Neural crest cell (in vitro differentiated cells): ENCODE measurements around the gene TMEM175. TPM values are rescaled to one million over a fixed set of nuclear protein-coding genes. Genes with fewer than 3 reads are reported as not detected.
"Not testable (repeated sequence)": the region's sequence is repeated elsewhere in the genome, so short reads cannot be mapped to it uniquely, and the experiment has no call there.

Experiments
- DNase-seq: peaks from one replicate; pipeline ENCODE4 v3.0.0; 2021; ENCODE audit warnings: low read depth, mixed read lengths, low spot score
- H3K27ac Mint-ChIP-seq: one replicate; pipeline ENCODE4 v1.8.0; 2021; ENCODE audit warnings: mild to moderate bottlenecking, mixed read lengths; ENCODE audit not compliant: unreplicated experiment
- H3K27me3 Mint-ChIP-seq: 2 replicates; pipeline ENCODE4 v1.8.0; 2021; ENCODE audit warnings: low read depth, mild to moderate bottlenecking, mixed read lengths
- H3K36me3 Mint-ChIP-seq: 2 replicates; pipeline ENCODE4 v1.8.0; 2021; ENCODE audit warnings: low read depth, mild to moderate bottlenecking, mixed read lengths
- H3K4me1 Mint-ChIP-seq: 2 replicates; pipeline ENCODE4 v1.8.0; 2021; ENCODE audit warnings: mixed read lengths
- H3K4me3 Mint-ChIP-seq: one replicate; pipeline ENCODE4 v1.8.0; 2021; ENCODE audit warnings: mild to moderate bottlenecking, mixed read lengths
- H3K9me3 Mint-ChIP-seq: 2 replicates; pipeline ENCODE4 v1.8.0; 2021; ENCODE audit warnings: mixed read lengths
- total RNA-seq: library from RNA; stranded (reverse); gene quantifications from 2 replicates; pipeline ENCODE4 v1.2.1, GENCODE V29; 2021
- TF ChIP-seq, protein P1 (sequence below): fragments of 200-600 bp; sonication (generic); conservative IDR thresholded peaks from 2 replicates; pipeline ENCODE4 v1.5.0; 2021; ENCODE audit warnings: antibody characterized with exemption, mild to moderate bottlenecking

The TMEM175 gene
- total RNA-seq, 1 donor from 2014 or later = 15.2 TPM

DNA sequence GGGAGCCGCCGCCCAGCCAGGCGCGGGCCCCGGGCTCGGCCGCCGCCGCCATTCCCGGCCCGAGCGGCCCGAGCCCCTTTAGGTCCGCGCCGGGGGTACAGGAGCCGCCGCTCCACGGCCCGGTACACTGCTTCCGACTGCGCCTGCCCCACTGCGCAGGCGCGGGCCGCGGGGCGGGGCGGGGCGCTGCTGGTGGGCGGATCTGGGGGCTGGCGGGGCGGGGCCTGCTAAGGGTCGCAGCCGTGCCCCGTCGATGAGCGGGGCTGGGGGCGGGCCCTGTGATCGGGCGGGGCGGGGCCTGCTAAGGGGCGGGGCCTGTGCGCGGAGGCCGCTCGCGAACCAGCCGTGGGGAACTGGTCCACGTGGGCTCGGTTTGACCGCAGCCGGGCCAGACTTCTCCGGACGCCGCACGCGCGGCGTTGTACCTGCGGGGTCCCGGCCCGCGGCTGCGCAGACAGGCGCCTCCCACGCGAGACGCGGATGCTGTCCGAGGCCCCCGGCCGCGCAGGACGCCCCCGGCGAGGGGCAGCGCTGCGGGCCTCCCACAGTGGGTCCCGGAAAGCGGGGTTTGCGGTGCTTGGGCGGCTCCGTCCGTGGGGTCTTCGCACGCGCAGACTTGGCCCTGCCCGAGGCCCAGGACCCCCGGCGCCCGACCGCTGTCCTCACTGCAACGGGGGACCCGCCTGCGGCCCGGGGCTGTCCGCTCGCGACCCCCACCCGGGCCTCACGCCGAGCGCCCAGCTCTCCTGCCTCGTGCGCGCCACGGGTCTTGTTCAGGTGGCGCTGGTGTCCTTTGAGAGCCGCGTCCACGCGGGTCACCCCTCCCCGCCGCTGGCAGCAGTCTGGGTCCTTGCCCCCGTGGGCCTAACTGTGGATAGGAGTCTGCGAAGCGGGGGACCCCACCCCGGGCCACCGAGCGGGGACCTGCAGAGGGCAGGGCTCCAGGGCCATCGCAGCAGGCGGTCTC, 41.5 kb downstream of the TMEM175 start, which contains the start of gene DGKQ:
TSS of gene DGKQ (minus strand) at position 139 of the 967 bp plus-strand sequence. CDS start at position 52, 87 bp downstream.
- no peaks in the 10 kb centered on the region for H3K4me1 Mint-ChIP-seq
- DNase-seq = peak; percentile 76
- H3K9me3 Mint-ChIP-seq = no peaks in the 10 kb centered on the region
- H3K4me3 Mint-ChIP-seq = peak within 1 kb of the TSS; percentile 6
- H3K36me3 Mint-ChIP-seq = no peaks in the 10 kb centered on the region
- no peak within 1 kb of the TSS for H3K27ac Mint-ChIP-seq
- H3K27me3 Mint-ChIP-seq = no peaks in the 10 kb centered on the region
- TF ChIP-seq, protein P1, sequence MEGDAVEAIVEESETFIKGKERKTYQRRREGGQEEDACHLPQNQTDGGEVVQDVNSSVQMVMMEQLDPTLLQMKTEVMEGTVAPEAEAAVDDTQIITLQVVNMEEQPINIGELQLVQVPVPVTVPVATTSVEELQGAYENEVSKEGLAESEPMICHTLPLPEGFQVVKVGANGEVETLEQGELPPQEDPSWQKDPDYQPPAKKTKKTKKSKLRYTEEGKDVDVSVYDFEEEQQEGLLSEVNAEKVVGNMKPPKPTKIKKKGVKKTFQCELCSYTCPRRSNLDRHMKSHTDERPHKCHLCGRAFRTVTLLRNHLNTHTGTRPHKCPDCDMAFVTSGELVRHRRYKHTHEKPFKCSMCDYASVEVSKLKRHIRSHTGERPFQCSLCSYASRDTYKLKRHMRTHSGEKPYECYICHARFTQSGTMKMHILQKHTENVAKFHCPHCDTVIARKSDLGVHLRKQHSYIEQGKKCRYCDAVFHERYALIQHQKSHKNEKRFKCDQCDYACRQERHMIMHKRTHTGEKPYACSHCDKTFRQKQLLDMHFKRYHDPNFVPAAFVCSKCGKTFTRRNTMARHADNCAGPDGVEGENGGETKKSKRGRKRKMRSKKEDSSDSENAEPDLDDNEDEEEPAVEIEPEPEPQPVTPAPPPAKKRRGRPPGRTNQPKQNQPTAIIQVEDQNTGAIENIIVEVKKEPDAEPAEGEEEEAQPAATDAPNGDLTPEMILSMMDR = no peak

DNA sequence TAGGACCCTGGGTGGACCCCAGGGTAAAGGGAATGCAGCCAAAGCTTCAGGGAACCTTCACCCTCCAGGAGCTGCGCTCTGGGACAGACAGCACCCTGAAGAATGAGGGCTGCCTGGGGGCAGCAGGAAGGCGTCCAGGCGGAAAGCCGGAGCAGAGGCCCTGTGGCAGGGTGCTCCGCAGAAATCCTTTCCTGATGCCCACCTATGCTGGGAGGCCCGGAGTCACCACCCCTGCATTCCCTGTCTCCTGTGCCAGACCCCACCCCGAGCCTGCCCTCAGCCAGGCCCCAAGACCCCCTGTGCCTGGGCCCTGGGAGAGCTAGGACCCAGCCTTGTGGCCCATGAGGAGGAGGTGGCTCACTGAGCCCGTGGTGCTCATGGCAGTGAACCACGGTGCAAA, 42.4 kb downstream of the TMEM175 start:
- no peaks in the 10 kb centered on the region for H3K9me3 Mint-ChIP-seq
- H3K4me3 Mint-ChIP-seq = peak overlapping the region; percentile 47
- DNase-seq = no peak
- H3K4me1 Mint-ChIP-seq = no peaks in the 10 kb centered on the region
- peak overlapping the region; percentile 43 for H3K27ac Mint-ChIP-seq
- no peaks in the 10 kb centered on the region for H3K27me3 Mint-ChIP-seq
- no peaks in the 10 kb centered on the region for H3K36me3 Mint-ChIP-seq
- TF ChIP-seq, protein P1 = no peak

DNA sequence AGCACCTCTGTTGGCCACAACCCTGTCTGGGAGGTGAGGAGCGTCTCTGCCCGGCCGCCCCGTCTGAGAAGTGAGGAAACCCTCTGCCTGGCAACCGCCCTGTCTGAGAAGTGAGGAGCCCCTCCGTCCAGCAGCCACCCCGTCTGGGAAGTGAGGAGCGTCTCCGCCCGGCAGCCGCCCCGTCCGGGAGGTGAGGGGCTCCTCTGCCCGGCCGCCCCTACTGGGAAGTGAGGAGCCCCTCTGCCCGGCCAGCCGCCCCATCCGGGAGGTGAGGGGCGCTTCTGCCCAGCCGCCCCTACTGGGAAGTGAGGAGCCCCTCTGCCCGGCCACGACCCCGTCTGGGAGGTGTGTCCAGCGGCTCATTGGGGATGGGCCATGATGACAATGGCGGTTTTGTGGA, 43.8 kb downstream of the TMEM175 start:
- H3K4me3 Mint-ChIP-seq, H3K4me1 Mint-ChIP-seq, H3K27ac Mint-ChIP-seq, H3K27me3 Mint-ChIP-seq, H3K9me3 Mint-ChIP-seq, DNase-seq, H3K36me3 Mint-ChIP-seq: not testable (repeated sequence)

DNA sequence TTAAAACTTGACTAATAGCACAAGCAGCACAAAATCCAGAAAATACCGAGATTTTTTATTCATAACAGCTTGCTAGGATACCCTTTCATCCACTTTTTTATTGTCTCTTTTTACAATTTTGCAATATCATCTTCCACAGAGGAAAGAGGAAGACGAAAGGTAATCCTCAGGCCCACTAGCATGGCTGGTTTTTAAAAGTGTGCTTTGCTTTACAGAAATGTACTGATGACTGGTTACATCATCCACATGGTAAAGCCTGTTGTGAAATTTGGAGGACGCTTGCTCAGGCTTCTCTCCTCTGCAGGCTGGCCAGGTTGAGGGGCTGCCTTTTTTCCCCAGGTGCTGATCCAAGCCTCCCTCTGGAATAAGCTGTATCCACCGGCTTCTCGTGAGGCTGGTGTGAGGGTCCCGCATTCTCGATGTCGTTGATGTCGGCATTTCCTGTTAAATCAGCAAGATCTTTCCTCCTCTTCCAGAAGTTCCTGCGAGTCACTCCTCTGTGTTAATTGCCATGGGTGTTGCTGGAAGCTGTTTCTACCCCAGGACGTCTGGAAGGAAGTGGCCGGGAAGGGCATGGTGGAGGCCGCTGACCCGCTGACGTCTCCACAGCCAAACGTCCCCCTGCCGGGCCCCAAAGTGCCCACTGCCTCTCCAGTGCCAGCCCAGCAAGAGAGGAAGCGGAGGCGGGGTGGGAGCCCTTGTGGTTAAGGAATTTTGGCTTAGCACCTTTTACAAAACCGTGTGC, 46.9 kb downstream of the TMEM175 start:
- Mint-ChIP-seq H3K27ac (no peak overlapping the region), H3K36me3 (no peaks in the 10 kb centered on the region), H3K9me3 (no peaks in the 10 kb centered on the region), H3K27me3 (no peaks in the 10 kb centered on the region), H3K4me1 (no peaks in the 10 kb centered on the region), H3K4me3 (no peak overlapping the region)
- TF ChIP-seq, protein P1 = no peak
- DNase-seq = no peak

DNA sequence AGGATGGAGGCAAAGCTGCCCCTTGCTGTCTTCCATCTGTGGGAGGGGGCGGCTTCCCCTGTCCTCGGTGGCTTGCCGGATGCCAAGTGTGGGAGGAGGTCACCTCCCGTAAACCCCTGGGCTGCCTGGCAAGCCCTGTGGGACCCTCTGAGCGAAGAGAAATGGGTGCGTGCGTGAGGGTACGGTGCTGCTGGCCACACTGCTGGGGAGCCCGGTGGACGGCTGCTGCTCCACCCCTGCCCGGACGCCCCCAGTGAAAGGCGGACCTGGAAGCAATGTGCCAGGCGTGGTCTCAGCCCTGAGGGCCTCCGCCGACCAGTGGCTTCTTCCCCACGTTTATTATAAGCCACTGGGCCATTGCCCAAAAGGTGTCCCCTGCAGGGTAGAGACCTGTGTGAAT, 50.0 kb downstream of the TMEM175 start:
- no peak for DNase-seq
- Mint-ChIP-seq H3K4me3 (no peak overlapping the region), H3K27ac (no peak overlapping the region), H3K9me3 (no peaks in the 10 kb centered on the region), H3K27me3 (no peaks in the 10 kb centered on the region), H3K4me1 (peaks cover 18% of the 10 kb centered on the region), H3K36me3 (no peaks in the 10 kb centered on the region)
- TF ChIP-seq, protein P1 = no peak

DNA sequence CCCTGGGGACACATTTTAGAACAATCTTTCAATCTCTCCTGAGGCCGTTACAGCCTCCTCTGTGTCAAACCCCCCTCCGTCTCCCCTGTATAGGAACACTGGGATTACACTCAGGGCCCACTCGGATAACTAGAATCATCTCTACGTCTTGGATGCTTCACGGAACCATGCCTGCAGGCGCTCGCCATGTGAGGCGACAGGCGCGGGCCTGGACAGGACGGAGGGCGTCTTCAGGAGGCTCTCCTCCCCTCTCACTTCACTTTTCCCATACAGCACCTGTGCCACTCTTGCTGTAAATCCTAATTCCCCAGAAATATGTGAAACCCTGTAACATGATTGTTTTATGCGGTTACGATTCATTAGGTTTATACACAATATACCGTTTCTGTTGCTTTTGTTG, 50.6 kb downstream of the TMEM175 start:
- no peak for DNase-seq
- Mint-ChIP-seq H3K4me3 (no peak overlapping the region), H3K9me3 (no peaks in the 10 kb centered on the region), H3K36me3 (no peaks in the 10 kb centered on the region), H3K27me3 (no peaks in the 10 kb centered on the region), H3K27ac (no peak overlapping the region), H3K4me1 (peaks cover 18% of the 10 kb centered on the region)
- TF ChIP-seq, protein P1 = no peak
